Ovary (tissue), 9 donors: ENCODE data around the gene SLX4IP. TPM values are rescaled to one million over a fixed set of nuclear protein-coding genes. Genes with fewer than 3 reads are reported as not detected.

ENCODE experiments used
- DNase-seq, 5 donors: peaks; one replicate each; pipeline ENCODE4 v3.0.0-alpha.2; 2019 to 2020
- H3K27ac ChIP-seq, 2 donors: fragments of 200-600 bp; one replicate each; pipeline versions ENCODE4 v1.5.1 to v1.8.0; 2019 to 2022
- H3K27me3 ChIP-seq: fragments of 200-600 bp; one replicate; pipeline ENCODE4 v1.8.0; 2022
- H3K36me3 ChIP-seq: fragments of 200-600 bp; sonication (generic); one replicate; pipeline ENCODE4 v1.5.1; 2019
- H3K4me1 ChIP-seq: one replicate; pipeline ENCODE4 v1.8.1; 2013; ENCODE audit warnings: mild to moderate bottlenecking, moderate library complexity; ENCODE audit not compliant: insufficient read depth
- H3K4me3 ChIP-seq: fragments of 200-600 bp; sonication (generic); one replicate; pipeline ENCODE4 v1.5.1; 2017
- H3K9me3 ChIP-seq, 2 donors: fragments of 200-600 bp in 1 of 2; sonication (generic) in 1 of 2; one replicate each; pipeline versions ENCODE4 v1.5.1 to v1.8.1; 2013 to 2019; ENCODE audit warnings: mild to moderate bottlenecking in 1 of 2, moderate library complexity in 1 of 2
- EP300 ChIP-seq: sonication (generic); formaldehyde crosslinking; IDR thresholded peaks from one replicate; pipeline ENCODE4 v1.6.1; 2017; ENCODE audit warnings: antibody characterized with exemption
- POLR2A ChIP-seq: fragments of 450-650 bp; IDR thresholded peaks from one replicate; pipeline ENCODE4 v1.6.1; 2017; ENCODE audit warnings: antibody characterized with exemption, mild to moderate bottlenecking, moderate library complexity
- WGBS, 3 donors: extraction: QIAGEN DNeasy Blood & Tissue Kit in 1 of 3; methylation state at CpG; one replicate each; pipeline versions ENCODE4 v1.1.5 to v1.1.7; 2013 to 2017; 5-methylcytosine and 5-hydroxymethylcytosine counted together
- intact Hi-C, 4 donors: fragments of 100-400 bp; cut with DNase I; formaldehyde crosslinking; loops; one replicate each; pipeline versions ENCODE4 v1.11.0 to v1.15.1; 2022 to 2023
- polyA plus RNA-seq, 2 donors: library from polyadenylated mRNA; stranded (reverse); fragments of 200-250 nt in 1 of 2; fragments of 350-450 nt in 1 of 2; fragmentation: Illumina TruSeq in 1 of 2; extraction: RNeasy Lipid Tissue Mini Kit (QIAGEN cat#74804) in 1 of 2; gene quantifications; one replicate each; pipeline ENCODE4 v1.2.3, GENCODE V29; 2013 to 2014
- total RNA-seq, 7 donors: library from RNA; depleted of rRNA in 2 of 7; stranded (reverse); fragments of >200 nt in 2 of 7; fragmentation: NEBNext Ultra II Directional in 3 of 7; extraction: Animal tissue kit (Norgen Biotek cat#: 25700) in 3 of 7; gene quantifications; one replicate each; pipeline versions ENCODE4 v1.1.0 to v1.2.4, GENCODE V29; 2016 to 2023
- TF ChIP-seq, protein P1 (sequence below), 3 donors: fragments of 450-650 bp in 2 of 3; fragments of 200-600 bp in 1 of 3; IDR thresholded peaks; one replicate each; pipeline versions ENCODE4 v1.5.1 to v1.8.0; 2016 to 2022; ENCODE audit warnings: antibody characterized with exemption in 3 of 3, mild to moderate bottlenecking in 1 of 3
- donor health status: DM: no; HTN: no; CAD: no; lungs with moderate emphysema.
- donor health status: DM: no; HTN: no; CAD: no.
- donor health status: Bipolar disorder and iron deficiency.
- donor health status: DM: yes; HTN: yes; CAD: no.
- donor health status: DM: no; HTN: no; CAD: no.
- donor health status: DM: yes; HTN: yes; CAD: no.

Gene SLX4IP
- total and polyA plus RNA-seq, 9 donors, result 0.98 to 5.1 (median 2.8) TPM

- H3K36me3 ChIP-seq, result no peaks in the 10 kb centered on the region
- WGBS, 3 donors, result 80 to 83% (median 83%) methylated on average over 2 of the region's 2 CpGs
These were observed 121.5 kb downstream of the SLX4IP start for GRCh38 chr20:10556519-10557083.

DNA sequence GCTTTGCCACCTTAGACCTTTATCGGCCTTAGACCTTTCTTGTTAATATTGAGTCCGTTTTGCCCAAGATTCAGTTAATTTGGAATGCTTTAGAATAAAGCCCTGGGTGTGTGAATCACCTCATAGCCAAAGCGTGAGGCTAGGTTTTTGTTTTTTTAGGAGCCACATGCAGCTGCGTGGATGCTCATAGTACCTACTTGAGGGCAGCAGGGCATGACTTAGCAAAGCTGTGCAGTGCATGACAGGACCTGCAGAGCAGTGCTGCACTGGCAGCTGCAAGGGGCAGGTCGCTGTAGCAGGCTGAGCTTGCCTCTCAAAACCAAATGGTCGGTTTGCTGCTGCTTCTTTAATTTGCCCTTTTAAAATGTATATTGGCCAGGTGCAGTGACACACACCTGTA is 122.6 kb downstream of the SLX4IP start:
- Histone ChIP-seq H3K9me3 (no peaks in the 10 kb centered on the region), H3K27me3 (no peaks in the 10 kb centered on the region), H3K36me3 (no peaks in the 10 kb centered on the region), H3K27ac (no peak overlapping the region), H3K4me1 (peaks cover 3% of the 10 kb centered on the region), H3K4me3 (no peak overlapping the region)
- intact Hi-C loops, result loop anchor here in 3 of 4 donors (5.0 to 10.0 kb wide), 4 partner anchors 117 to 987 kb away; partner anchors contain the start of gene JAG1 (in 1 of the 3)
- no peak for TF ChIP-seq EP300
- no peak for TF ChIP-seq POLR2A
- TF ChIP-seq, protein P1, sequence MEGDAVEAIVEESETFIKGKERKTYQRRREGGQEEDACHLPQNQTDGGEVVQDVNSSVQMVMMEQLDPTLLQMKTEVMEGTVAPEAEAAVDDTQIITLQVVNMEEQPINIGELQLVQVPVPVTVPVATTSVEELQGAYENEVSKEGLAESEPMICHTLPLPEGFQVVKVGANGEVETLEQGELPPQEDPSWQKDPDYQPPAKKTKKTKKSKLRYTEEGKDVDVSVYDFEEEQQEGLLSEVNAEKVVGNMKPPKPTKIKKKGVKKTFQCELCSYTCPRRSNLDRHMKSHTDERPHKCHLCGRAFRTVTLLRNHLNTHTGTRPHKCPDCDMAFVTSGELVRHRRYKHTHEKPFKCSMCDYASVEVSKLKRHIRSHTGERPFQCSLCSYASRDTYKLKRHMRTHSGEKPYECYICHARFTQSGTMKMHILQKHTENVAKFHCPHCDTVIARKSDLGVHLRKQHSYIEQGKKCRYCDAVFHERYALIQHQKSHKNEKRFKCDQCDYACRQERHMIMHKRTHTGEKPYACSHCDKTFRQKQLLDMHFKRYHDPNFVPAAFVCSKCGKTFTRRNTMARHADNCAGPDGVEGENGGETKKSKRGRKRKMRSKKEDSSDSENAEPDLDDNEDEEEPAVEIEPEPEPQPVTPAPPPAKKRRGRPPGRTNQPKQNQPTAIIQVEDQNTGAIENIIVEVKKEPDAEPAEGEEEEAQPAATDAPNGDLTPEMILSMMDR (IDR thresholded peaks at IDR 0.05), result no peak
- DNase-seq, result no peak
- WGBS, 3 donors, result 92 to 95% (median 94%) methylated on average over 6 of the region's 6 CpGs

More at GRCh38 chr20:10556519-10557083, 121.5 kb downstream of the SLX4IP start:
- intact Hi-C loops, result loop anchor here in 3 of 4 donors (5.0 to 10.0 kb wide), 4 partner anchors 118 to 988 kb away; partner anchors contain the start of gene JAG1 (in 1 of the 3)
- Histone ChIP-seq H3K4me1 (peaks cover 3% of the 10 kb centered on the region), H3K4me3 (no peak overlapping the region), H3K27me3 (no peaks in the 10 kb centered on the region), H3K9me3 (no peaks in the 10 kb centered on the region), H3K27ac (no peak overlapping the region)
- no peak for DNase-seq
- TF ChIP-seq, protein P1 (IDR thresholded peaks at IDR 0.05), result no peak
- TF ChIP-seq POLR2A (no peak), EP300 (no peak)

DNA sequence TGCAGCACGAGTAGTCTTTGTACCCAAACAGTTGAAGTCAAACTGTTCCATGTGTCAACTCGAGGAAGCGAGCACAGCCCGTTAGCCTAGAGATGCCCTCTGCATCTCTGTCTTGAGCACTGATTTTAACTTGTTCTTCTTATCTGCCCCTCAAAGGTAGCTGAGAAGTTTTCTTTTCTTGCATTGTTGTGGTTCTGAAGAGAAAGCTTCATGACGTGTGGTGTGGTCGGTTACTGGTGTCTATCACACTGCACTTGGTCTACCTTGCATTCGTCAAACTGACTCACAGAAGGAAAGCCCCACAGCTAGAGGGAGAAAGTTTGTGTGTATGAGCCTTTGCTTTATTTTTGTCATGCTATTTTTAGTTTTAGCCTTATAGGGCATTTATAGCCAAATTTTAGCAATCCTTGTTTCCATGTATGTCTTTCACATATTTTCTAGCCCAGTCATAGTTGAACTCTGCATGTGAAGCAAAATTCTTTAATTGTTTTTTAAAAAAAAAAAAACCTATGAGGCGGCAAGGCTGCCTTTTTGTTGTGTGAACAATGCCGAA is 123.6 kb downstream of the SLX4IP start:
- WGBS, 3 donors, result 28 to 32% (median 31%) methylated on average over 9 of the region's 9 CpGs
- Histone ChIP-seq H3K27me3 (no peaks in the 10 kb centered on the region), H3K4me1 (peaks cover 3% of the 10 kb centered on the region), H3K27ac (no peak overlapping the region), H3K36me3 (no peaks in the 10 kb centered on the region), H3K9me3 (no peaks in the 10 kb centered on the region), H3K4me3 (no peak overlapping the region)
- no peak for DNase-seq
- TF ChIP-seq EP300, result no peak
- TF ChIP-seq, protein P1 (IDR thresholded peaks at IDR 0.05), result no peak
- no peak for TF ChIP-seq POLR2A
- intact Hi-C loops, result loop anchor here in 3 of 4 donors (5.0 to 10.0 kb wide), 4 partner anchors 116 to 986 kb away; partner anchors contain the start of gene JAG1 (in 1 of the 3)

- H3K4me3 ChIP-seq, result no peak overlapping the region
These were observed 124.2 kb downstream of the SLX4IP start for GRCh38 chr20:10559266-10559665.

More at GRCh38 chr20:10559266-10559665, 124.2 kb downstream of the SLX4IP start:
- H3K27me3 ChIP-seq, result no peaks in the 10 kb centered on the region
- no peaks in the 10 kb centered on the region for H3K36me3 ChIP-seq
- no peaks in the 10 kb centered on the region for H3K9me3 ChIP-seq
- DNase-seq, result no peak
- TF ChIP-seq, protein P1 (IDR thresholded peaks at IDR 0.05), result no peak
- no peak for TF ChIP-seq EP300
- no peak for TF ChIP-seq POLR2A
- intact Hi-C loops, result loop anchor here in 3 of 4 donors (5.0 to 10.0 kb wide), 4 partner anchors 116 to 986 kb away; partner anchors contain the start of gene JAG1 (in 1 of the 3)
- H3K27ac ChIP-seq, result no peak overlapping the region
- peaks cover 3% of the 10 kb centered on the region for H3K4me1 ChIP-seq
